NCI-H510A treated with DMSO at 0.1 percent for 48 hours (cell line): ENCODE data around the gene BRD3OS.
"Not testable (repeated sequence)": the region's sequence is repeated elsewhere in the genome, so short reads cannot be mapped to it uniquely, and the experiment has no call there.

Experiments
- DNase-seq: peaks from one replicate; lab custom pipeline; 2025; lab: John Stamatoyannopoulos, UW

BRD3OS gene

GRCh38 chr9:134063571-134064450, 38.5 kb downstream of the BRD3OS start:
- DNase-seq: no peak

- no peak for DNase-seq
These were observed 39.4 kb downstream of the BRD3OS start for GRCh38 chr9:134064711-134065110.

GRCh38 chr9:134065612-134066419, 40.5 kb downstream of the BRD3OS start:
- DNase-seq: no peak

GRCh38 chr9:134066526-134066912, 41.2 kb downstream of the BRD3OS start:
- DNase-seq: no peak

- DNase-seq: no peak
These were observed 41.9 kb downstream of the BRD3OS start for GRCh38 chr9:134066913-134067851.

DNA sequence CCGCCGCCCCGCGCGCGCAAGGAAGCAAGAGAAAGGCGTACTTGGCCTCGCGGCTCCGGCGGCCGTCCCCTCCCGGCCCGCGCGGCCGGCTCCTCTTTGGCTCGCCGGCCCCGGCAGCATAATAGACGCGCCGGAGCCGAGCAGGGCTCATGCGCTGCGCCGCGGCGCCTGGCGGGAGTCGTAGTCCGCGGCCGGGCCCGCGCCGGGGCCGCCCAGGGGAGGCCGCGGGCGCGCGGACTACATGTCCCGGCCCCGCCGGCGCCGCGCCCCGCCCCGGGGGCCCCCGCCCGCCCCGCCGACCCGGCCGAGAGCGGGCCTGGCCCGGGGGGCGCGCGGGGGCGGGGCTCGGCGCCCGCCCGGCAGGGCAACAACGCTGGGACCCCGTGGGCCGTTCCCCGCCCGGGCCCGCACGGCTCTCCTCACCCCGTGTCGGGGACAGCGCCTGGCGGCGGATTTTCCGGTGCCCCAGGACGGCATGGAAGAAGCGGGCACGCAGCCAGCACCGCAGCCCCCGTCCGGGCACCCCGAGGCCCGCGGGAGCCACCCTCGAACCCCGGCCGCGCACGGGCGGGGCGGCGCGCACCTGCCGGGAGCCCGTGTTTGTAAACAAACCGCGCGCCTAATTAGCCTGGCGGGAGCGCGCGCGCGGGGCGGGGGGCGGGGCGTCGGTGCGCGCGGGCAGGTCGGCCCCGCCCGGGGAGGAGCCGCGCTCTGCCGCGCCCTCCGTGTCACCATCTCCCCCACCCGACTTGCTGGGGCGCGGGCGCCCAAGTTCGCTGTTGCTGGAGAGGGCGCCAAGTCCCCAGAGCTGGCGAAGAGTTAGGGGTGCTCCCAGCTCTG, 42.8 kb downstream of the BRD3OS start, which contains the start of gene BRD3:
BRD3 (minus strand) TSS at position 123 of the 840 bp plus-strand sequence. CDS start 14,549 bp downstream, outside the sequence.
- DNase-seq: peak; percentile 68

DNA sequence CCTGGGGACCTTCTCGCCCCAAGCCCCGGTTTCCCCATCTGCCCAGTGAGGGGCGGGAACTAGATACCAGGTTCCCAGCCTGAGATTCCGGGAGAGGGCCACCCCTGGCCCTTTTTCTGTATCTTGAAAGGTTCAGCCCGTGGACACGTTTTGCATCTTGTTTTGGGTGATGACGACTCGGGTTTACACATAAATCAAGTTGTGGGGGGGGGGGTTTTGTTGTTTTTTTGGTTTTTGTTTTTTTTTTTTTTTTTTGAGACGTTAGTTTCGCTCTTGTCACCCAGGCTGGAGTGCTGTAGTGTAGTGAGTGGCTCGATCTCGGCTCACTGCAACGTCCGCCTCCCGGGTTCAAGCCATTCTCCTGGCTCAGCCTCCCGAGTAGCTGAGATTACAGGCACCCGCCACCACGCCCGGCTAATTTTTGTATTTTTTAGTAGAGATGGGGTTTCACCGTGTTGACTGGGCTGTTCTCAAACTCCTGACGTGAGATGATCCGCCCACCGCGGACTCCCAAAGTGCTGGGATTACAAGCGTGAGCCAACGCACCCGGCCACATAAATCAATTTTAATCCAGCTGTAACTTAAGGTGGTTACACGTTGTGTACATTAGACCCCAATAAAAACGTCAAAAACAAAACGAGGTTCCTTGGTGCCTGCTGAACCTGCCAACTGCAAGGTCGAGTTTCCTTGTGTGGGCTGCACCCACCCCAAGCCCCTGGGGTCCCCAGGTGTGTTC, 43.6 kb downstream of the BRD3OS start:
- no peak for DNase-seq

- DNase-seq: no peak
These were observed 44.5 kb downstream of the BRD3OS start for GRCh38 chr9:134069480-134070399.

DNA sequence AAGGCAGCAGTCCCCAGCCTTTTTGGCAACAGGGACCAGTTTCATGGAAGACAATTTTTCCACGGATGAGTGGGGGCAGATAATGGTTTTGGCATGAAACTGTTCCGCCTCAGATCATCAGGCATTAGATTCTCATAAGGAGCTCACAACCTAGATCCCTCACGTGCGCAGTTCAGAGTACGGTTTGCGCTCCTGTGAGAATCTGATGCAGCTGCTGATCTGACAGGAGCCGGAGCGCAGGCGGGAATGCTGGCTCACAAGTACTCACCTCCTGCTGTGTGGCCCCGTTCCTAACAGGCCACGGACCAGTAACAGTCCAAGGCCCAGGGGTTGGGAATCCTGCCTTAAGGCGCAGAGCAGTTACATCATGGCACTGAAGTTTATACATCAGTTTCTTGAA, 45.9 kb downstream of the BRD3OS start:
- DNase-seq: no peak

GRCh38 chr9:134072683-134073082, 47.4 kb downstream of the BRD3OS start:
- not testable (repeated sequence) for DNase-seq

GRCh38 chr9:134073500-134073899, 48.2 kb downstream of the BRD3OS start:
- no peak for DNase-seq

GRCh38 chr9:134075689-134076088, 50.4 kb downstream of the BRD3OS start:
- not testable (repeated sequence) for DNase-seq

- DNase-seq: no peak
These were observed 51.4 kb downstream of the BRD3OS start for GRCh38 chr9:134076644-134077043.
